ENCODE results near the gene ACVR1B. TPM values are rescaled to one million over a fixed set of nuclear protein-coding genes. Genes with fewer than 3 reads are reported as not detected.

Gene ACVR1B
- 13.6 TPM for polyA plus RNA-seq (2012; ENCODE audit: insufficient read length, low read depth)

- TF ChIP-seq, protein P1, sequence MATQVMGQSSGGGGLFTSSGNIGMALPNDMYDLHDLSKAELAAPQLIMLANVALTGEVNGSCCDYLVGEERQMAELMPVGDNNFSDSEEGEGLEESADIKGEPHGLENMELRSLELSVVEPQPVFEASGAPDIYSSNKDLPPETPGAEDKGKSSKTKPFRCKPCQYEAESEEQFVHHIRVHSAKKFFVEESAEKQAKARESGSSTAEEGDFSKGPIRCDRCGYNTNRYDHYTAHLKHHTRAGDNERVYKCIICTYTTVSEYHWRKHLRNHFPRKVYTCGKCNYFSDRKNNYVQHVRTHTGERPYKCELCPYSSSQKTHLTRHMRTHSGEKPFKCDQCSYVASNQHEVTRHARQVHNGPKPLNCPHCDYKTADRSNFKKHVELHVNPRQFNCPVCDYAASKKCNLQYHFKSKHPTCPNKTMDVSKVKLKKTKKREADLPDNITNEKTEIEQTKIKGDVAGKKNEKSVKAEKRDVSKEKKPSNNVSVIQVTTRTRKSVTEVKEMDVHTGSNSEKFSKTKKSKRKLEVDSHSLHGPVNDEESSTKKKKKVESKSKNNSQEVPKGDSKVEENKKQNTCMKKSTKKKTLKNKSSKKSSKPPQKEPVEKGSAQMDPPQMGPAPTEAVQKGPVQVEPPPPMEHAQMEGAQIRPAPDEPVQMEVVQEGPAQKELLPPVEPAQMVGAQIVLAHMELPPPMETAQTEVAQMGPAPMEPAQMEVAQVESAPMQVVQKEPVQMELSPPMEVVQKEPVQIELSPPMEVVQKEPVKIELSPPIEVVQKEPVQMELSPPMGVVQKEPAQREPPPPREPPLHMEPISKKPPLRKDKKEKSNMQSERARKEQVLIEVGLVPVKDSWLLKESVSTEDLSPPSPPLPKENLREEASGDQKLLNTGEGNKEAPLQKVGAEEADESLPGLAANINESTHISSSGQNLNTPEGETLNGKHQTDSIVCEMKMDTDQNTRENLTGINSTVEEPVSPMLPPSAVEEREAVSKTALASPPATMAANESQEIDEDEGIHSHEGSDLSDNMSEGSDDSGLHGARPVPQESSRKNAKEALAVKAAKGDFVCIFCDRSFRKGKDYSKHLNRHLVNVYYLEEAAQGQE (IDR thresholded peaks at IDR 0.05; ENCODE audit: insufficient read depth in 1 of 2, low read depth in 2 of 2, low read length in 2 of 2), result no peak
- peak; percentile 27 for TF ChIP-seq FOXP2 (optimal IDR thresholded peaks at IDR 0.05; ENCODE audit: borderline replicate concordance, extremely low read depth, extremely low read length, insufficient read depth)
These were observed at the start of gene ACVR1B for GRCh38 chr12:51951199-51951842. ACVR1B (plus strand) TSS chr12:51951699; CDS start chr12:51951744, 45 bp downstream.

- TF ChIP-seq SIN3A (IDR thresholded peaks at IDR 0.05; ENCODE audit: borderline replicate concordance, insufficient read depth, low read length) (no peak), POLR2AphosphoS5 (IDR thresholded peaks at IDR 0.05; ENCODE audit: low read depth, low read length) (no peak), TAF1 (IDR thresholded peaks at IDR 0.05; ENCODE audit: borderline replicate concordance, insufficient read depth, low read length) (no peak), FOXP2 (optimal IDR thresholded peaks at IDR 0.05; ENCODE audit: borderline replicate concordance, extremely low read depth, extremely low read length, insufficient read depth) (no peak)
- TF ChIP-seq, protein P1 (IDR thresholded peaks at IDR 0.05; ENCODE audit: insufficient read depth in 1 of 2, low read depth in 2 of 2, low read length in 2 of 2), result no peak
These were observed 49.6 kb upstream of the ACVR1B start for GRCh38 chr12:51901881-51902280.

DNA sequence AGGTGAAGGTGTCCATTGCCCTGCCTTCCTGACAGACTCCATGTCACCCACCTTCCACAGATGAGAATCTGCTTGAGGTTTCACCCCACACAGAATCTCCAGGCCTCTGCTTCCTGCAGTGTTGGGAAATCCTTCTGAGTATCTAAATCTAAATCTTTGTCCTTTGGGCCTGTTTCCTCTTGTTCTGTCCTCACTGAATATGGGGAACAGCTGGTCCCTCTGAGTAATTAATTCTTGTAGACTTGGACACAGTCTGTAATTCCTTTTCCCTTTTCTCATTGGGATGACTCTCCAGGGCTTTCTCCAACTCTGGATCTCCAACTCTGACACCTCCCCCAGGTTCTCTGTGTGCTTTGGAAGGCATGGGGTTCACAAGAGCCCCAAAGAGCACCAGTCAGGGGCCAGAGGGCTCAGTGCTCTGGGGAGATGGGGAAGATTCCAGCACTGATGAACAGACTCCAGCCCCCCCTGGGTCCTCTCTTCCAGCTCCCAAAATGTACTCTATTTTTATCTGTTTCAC is 46.5 kb upstream of the ACVR1B start:
- TF ChIP-seq POLR2AphosphoS5 (IDR thresholded peaks at IDR 0.05; ENCODE audit: low read depth, low read length) (no peak), FOXP2 (optimal IDR thresholded peaks at IDR 0.05; ENCODE audit: borderline replicate concordance, extremely low read depth, extremely low read length, insufficient read depth) (no peak), SIN3A (IDR thresholded peaks at IDR 0.05; ENCODE audit: borderline replicate concordance, insufficient read depth, low read length) (no peak), TAF1 (IDR thresholded peaks at IDR 0.05; ENCODE audit: borderline replicate concordance, insufficient read depth, low read length) (no peak)
- TF ChIP-seq, protein P1 (IDR thresholded peaks at IDR 0.05; ENCODE audit: insufficient read depth in 1 of 2, low read depth in 2 of 2, low read length in 2 of 2), result no peak

GRCh38 chr12:51905471-51906429 is 45.7 kb upstream of the ACVR1B start:
- TF ChIP-seq SIN3A (IDR thresholded peaks at IDR 0.05; ENCODE audit: borderline replicate concordance, insufficient read depth, low read length) (peak; percentile 85; the same call in 1 of the 2 replicates), TAF1 (IDR thresholded peaks at IDR 0.05; ENCODE audit: borderline replicate concordance, insufficient read depth, low read length) (peak; percentile 59; the same call in 1 of the 2 replicates), FOXP2 (optimal IDR thresholded peaks at IDR 0.05; ENCODE audit: borderline replicate concordance, extremely low read depth, extremely low read length, insufficient read depth) (no peak), POLR2AphosphoS5 (IDR thresholded peaks at IDR 0.05; ENCODE audit: low read depth, low read length) (peak; percentile 51)
- TF ChIP-seq, protein P1 (IDR thresholded peaks at IDR 0.05; ENCODE audit: insufficient read depth in 1 of 2, low read depth in 2 of 2, low read length in 2 of 2), result peak in 1 of 2 experiments; percentile 64; a peak in 1 of 4 replicates

Measured in PFSK-1 (cell line).